BLaER1 (cell line): ENCODE measurements around the gene SFXN3.

Experiments
- H3K27ac ChIP-seq: shearing (Covaris generic); formaldehyde crosslinking; 2 replicates; pipeline ENCODE4 v1.8.1; 2022
- H3K27me3 ChIP-seq: shearing (Covaris generic); formaldehyde crosslinking; 2 replicates; pipeline ENCODE4 v1.8.1; 2022
- H3K36me3 ChIP-seq: shearing (Covaris generic); formaldehyde crosslinking; 2 replicates; pipeline ENCODE4 v1.8.1; 2022
- H3K4me1 ChIP-seq: shearing (Covaris generic); formaldehyde crosslinking; 2 replicates; pipeline ENCODE4 v1.8.1; 2022
- H3K4me2 ChIP-seq: shearing (Covaris generic); formaldehyde crosslinking; 2 replicates; pipeline ENCODE4 v1.8.1; 2022
- H3K4me3 ChIP-seq: shearing (Covaris generic); formaldehyde crosslinking; 2 replicates; pipeline ENCODE4 v1.8.1; 2022
- H3K9ac ChIP-seq: shearing (Covaris generic); formaldehyde crosslinking; 2 replicates; pipeline ENCODE4 v1.8.1; 2022
- H3K9me3 ChIP-seq: shearing (Covaris generic); formaldehyde crosslinking; 2 replicates; pipeline ENCODE4 v1.8.1; 2022
- H4K20me1 ChIP-seq: shearing (Covaris generic); formaldehyde crosslinking; 2 replicates; pipeline ENCODE4 v1.8.1; 2022
- Cebpa-rat ChIP-seq: shearing (Covaris generic); IDR thresholded peaks from 2 replicates; pipeline ENCODE4 v1.8.1; 2022

The SFXN3 gene

GRCh38 chr10:101031128-101031795 lies at the start of gene SFXN3, which contains the start of gene PDZD7:
TSS of gene SFXN3 (plus strand) at chr10:101031234. CDS start at chr10:101034695, 3,461 bp downstream.
TSS of gene PDZD7 (minus strand) at chr10:101031129. CDS start at chr10:101030219, 910 bp downstream.
- Histone ChIP-seq H3K36me3 (peaks cover 18% of the 10 kb centered on the region), H3K27me3 (no peaks in the 10 kb centered on the region), H3K27ac (peak within 1 kb of the TSS; percentile 77), H3K4me3 (peak within 1 kb of the TSS; percentile 76), H3K9me3 (no peaks in the 10 kb centered on the region), H4K20me1 (peaks cover 20% of the 10 kb centered on the region), H3K9ac (peak within 1 kb of the TSS; percentile 74), H3K4me1 (peaks cover 58% of the 10 kb centered on the region), H3K4me2 (peak within 1 kb of the TSS; percentile 93)
- TF ChIP-seq Cebpa-rat, result no peak

DNA sequence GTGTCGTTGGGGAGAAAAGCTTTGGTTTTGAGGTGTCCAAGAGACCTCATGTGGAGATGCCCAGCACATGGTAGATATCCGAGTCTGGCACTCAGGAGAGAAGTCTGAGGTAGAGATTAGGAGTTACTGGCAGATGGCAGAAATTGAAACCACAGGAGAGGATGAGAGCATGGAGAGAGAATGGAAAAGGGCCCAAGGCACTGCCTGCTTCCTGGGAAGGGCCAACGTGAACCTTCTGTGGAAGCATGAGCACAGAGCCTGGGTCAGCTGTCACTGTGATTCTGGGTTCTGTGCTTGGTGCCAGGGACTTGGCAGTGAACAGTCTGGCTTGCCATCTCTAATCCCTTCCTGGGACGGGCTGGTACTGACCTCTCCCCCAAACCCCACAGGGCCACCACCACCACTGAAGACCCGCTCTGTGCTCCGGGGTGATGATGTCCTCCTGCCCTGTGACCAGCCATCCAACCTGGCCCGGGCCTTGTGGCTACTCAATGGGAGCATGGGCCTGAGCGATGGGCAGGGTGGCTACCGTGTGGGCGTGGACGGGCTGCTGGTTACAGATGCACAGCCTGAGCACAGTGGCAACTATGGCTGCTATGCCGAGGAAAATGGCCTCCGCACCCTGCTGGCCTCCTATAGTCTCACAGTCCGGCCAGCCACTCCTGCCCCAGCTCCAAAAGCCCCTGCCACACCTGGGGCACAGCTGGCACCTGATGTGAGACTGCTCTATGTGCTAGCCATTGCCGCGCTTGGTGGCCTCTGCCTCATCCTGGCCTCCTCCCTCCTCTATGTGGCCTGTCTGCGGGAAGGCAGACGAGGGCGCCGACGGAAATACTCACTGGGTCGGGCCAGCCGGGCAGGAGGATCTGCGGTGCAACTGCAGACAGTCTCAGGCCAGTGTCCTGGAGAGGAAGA lies 47.9 kb upstream of the SFXN3 start:
- no peak overlapping the region for H3K4me2 ChIP-seq
- peaks cover 79% of the 10 kb centered on the region for H3K36me3 ChIP-seq
- H3K9me3 ChIP-seq, result no peaks in the 10 kb centered on the region
- no peak for TF ChIP-seq Cebpa-rat
- H3K27me3 ChIP-seq, result no peaks in the 10 kb centered on the region
- H3K4me3 ChIP-seq, result no peak overlapping the region
- H3K4me1 ChIP-seq, result peaks cover 23% of the 10 kb centered on the region
- peaks cover 28% of the 10 kb centered on the region; the same call in 1 of the 2 replicates for H4K20me1 ChIP-seq
- H3K27ac ChIP-seq, result no peak overlapping the region
- no peak overlapping the region for H3K9ac ChIP-seq

GRCh38 chr10:100983868-100984671 lies 47.0 kb upstream of the SFXN3 start:
- peaks cover 32% of the 10 kb centered on the region for H3K4me1 ChIP-seq
- H4K20me1 ChIP-seq, result peaks cover 37% of the 10 kb centered on the region
- H3K27ac ChIP-seq, result no peak overlapping the region
- H3K9me3 ChIP-seq, result no peaks in the 10 kb centered on the region
- no peak overlapping the region for H3K4me3 ChIP-seq
- TF ChIP-seq Cebpa-rat, result no peak
- no peak overlapping the region for H3K4me2 ChIP-seq
- H3K27me3 ChIP-seq, result no peaks in the 10 kb centered on the region
- H3K36me3 ChIP-seq, result peaks cover 76% of the 10 kb centered on the region
- no peak overlapping the region for H3K9ac ChIP-seq

GRCh38 chr10:100984672-100985177 lies 46.3 kb upstream of the SFXN3 start:
- Histone ChIP-seq H3K4me3 (no peak overlapping the region), H3K27me3 (no peaks in the 10 kb centered on the region), H3K4me2 (no peak overlapping the region), H3K4me1 (peaks cover 39% of the 10 kb centered on the region), H4K20me1 (peaks cover 43% of the 10 kb centered on the region), H3K9me3 (no peaks in the 10 kb centered on the region), H3K27ac (no peak overlapping the region), H3K36me3 (peaks cover 76% of the 10 kb centered on the region), H3K9ac (no peak overlapping the region)
- TF ChIP-seq Cebpa-rat, result no peak

GRCh38 chr10:100985336-100985735 lies 45.7 kb upstream of the SFXN3 start:
- Histone ChIP-seq H3K27ac (no peak overlapping the region), H3K27me3 (no peaks in the 10 kb centered on the region), H3K4me3 (no peak overlapping the region), H3K4me1 (peaks cover 45% of the 10 kb centered on the region), H3K36me3 (peaks cover 76% of the 10 kb centered on the region), H3K4me2 (no peak overlapping the region), H3K9me3 (no peaks in the 10 kb centered on the region), H3K9ac (no peak overlapping the region), H4K20me1 (peaks cover 49% of the 10 kb centered on the region)
- TF ChIP-seq Cebpa-rat, result no peak

- H3K27ac ChIP-seq, result peak overlapping the region; percentile 84
- H3K27me3 ChIP-seq, result no peaks in the 10 kb centered on the region
- TF ChIP-seq Cebpa-rat, result no peak
- peaks cover 52% of the 10 kb centered on the region for H3K4me1 ChIP-seq
- peaks cover 76% of the 10 kb centered on the region for H3K36me3 ChIP-seq
- peak overlapping the region; percentile 84 for H3K9ac ChIP-seq
- no peaks in the 10 kb centered on the region for H3K9me3 ChIP-seq
- peaks cover 62% of the 10 kb centered on the region for H4K20me1 ChIP-seq
- H3K4me2 ChIP-seq, result peak overlapping the region; percentile 98
- H3K4me3 ChIP-seq, result peak overlapping the region; percentile 90
Measured at GRCh38 chr10:100986623-100986951, 44.4 kb upstream of the SFXN3 start.

GRCh38 chr10:100986952-100987684 lies 43.9 kb upstream of the SFXN3 start, which contains the start of the genes MRPL43 and TWNK:
TSS of gene MRPL43 (minus strand) at chr10:100987497. CDS start at chr10:100987443, 54 bp downstream.
TSS of gene TWNK (plus strand) at chr10:100987543. CDS start at chr10:100988211, 668 bp downstream.
- peak within 1 kb of the TSS; percentile 98 for H3K4me2 ChIP-seq
- H3K4me1 ChIP-seq, result peaks cover 52% of the 10 kb centered on the region
- peak within 1 kb of the TSS; percentile 84 for H3K27ac ChIP-seq
- no peaks in the 10 kb centered on the region for H3K27me3 ChIP-seq
- TF ChIP-seq Cebpa-rat, result no peak
- H3K36me3 ChIP-seq, result peaks cover 75% of the 10 kb centered on the region
- peaks cover 62% of the 10 kb centered on the region for H4K20me1 ChIP-seq
- H3K4me3 ChIP-seq, result peak within 1 kb of the TSS; percentile 90
- no peaks in the 10 kb centered on the region for H3K9me3 ChIP-seq
- peak within 1 kb of the TSS; percentile 84 for H3K9ac ChIP-seq

GRCh38 chr10:100987685-100988049 lies 43.4 kb upstream of the SFXN3 start:
- peak overlapping the region; percentile 84 for H3K9ac ChIP-seq
- H3K36me3 ChIP-seq, result peaks cover 75% of the 10 kb centered on the region
- peaks cover 62% of the 10 kb centered on the region for H4K20me1 ChIP-seq
- peak overlapping the region; percentile 90 for H3K4me3 ChIP-seq
- peak overlapping the region; percentile 84 for H3K27ac ChIP-seq
- no peaks in the 10 kb centered on the region for H3K27me3 ChIP-seq
- peak overlapping the region; percentile 98 for H3K4me2 ChIP-seq
- peaks cover 52% of the 10 kb centered on the region for H3K4me1 ChIP-seq
- TF ChIP-seq Cebpa-rat, result no peak
- no peaks in the 10 kb centered on the region for H3K9me3 ChIP-seq
